Measurements from ENCODE around the gene SNUPN. TPM values are rescaled to one million over a fixed set of nuclear protein-coding genes. Genes with fewer than 3 reads are reported as not detected.

Gene SNUPN
- total RNA-seq, 1 experiment from 2014 or later: 12.5 TPM

- Histone ChIP-seq H3K27me3 (replicated peaks; ENCODE audit: control insufficient read depth, insufficient read depth, low read length) (no peaks in the 10 kb centered on the region), H3K4me3 (ENCODE audit: low read depth, low read length) (no peak overlapping the region), H3K36me3 (ENCODE audit: control insufficient read depth, insufficient read depth, low read length) (peaks cover 3% of the 10 kb centered on the region), H3K4me1 (peaks cover 46% of the 10 kb centered on the region), H3K9me3 (no peaks in the 10 kb centered on the region)
- BruUV-seq (replicated peaks): no TSS peak
- POLR2A ChIA-PET: no interaction called here
- Mint-ChIP-seq H3K4me1 (ENCODE audit: low read depth, unreplicated experiment) (peaks cover 44% of the 10 kb centered on the region), H3K4me3 (ENCODE audit: unreplicated experiment) (no peak overlapping the region), H3K27ac (ENCODE audit: unreplicated experiment) (no peak overlapping the region), H3K36me3 (ENCODE audit: insufficient read depth, unreplicated experiment) (peaks cover 7% of the 10 kb centered on the region), H3K9me3 (ENCODE audit: unreplicated experiment) (no peaks in the 10 kb centered on the region), H3K27me3 (ENCODE audit: insufficient read depth, unreplicated experiment) (no peaks in the 10 kb centered on the region)
- no peak for TF ChIP-seq CTCF (IDR thresholded peaks at IDR 0.05; ENCODE audit: insufficient read depth in 1 of 2, low read depth in 1 of 2, low read length in 1 of 2, severe bottlenecking in 1 of 2, unreplicated experiment in 1 of 2)
- intact Hi-C loops (cut with micrococcal nuclease; ENCODE audit: unreplicated experiment): no loop called here
- DNase-seq: no peak
- CTCF ChIA-PET: no interaction called here
Measured at GRCh38 chr15:75659141-75659771, 33.7 kb upstream of the SNUPN start.

- H3K9me3 ChIP-seq: no peaks in the 10 kb centered on the region
- no peaks in the 10 kb centered on the region for H3K27me3 ChIP-seq (replicated peaks; ENCODE audit: control insufficient read depth, insufficient read depth, low read length)
- intact Hi-C loops (cut with micrococcal nuclease; ENCODE audit: unreplicated experiment): no loop called here
- no TSS peak for BruUV-seq (replicated peaks)
- Mint-ChIP-seq H3K36me3 (ENCODE audit: insufficient read depth, unreplicated experiment) (peaks cover 9% of the 10 kb centered on the region), H3K9me3 (ENCODE audit: unreplicated experiment) (no peaks in the 10 kb centered on the region), H3K4me3 (ENCODE audit: unreplicated experiment) (no peak overlapping the region), H3K27me3 (ENCODE audit: insufficient read depth, unreplicated experiment) (no peaks in the 10 kb centered on the region), H3K27ac (ENCODE audit: unreplicated experiment) (no peak overlapping the region), H3K4me1 (ENCODE audit: low read depth, unreplicated experiment) (peaks cover 48% of the 10 kb centered on the region)
- no peak for TF ChIP-seq CTCF (IDR thresholded peaks at IDR 0.05; ENCODE audit: insufficient read depth in 1 of 2, low read depth in 1 of 2, low read length in 1 of 2, severe bottlenecking in 1 of 2, unreplicated experiment in 1 of 2)
- no peak for DNase-seq
- H3K4me1 ChIP-seq: peaks cover 32% of the 10 kb centered on the region
- H3K4me3 ChIP-seq (ENCODE audit: low read depth, low read length): no peak overlapping the region
- CTCF ChIA-PET: no interaction called here
- peaks cover 3% of the 10 kb centered on the region for H3K36me3 ChIP-seq (ENCODE audit: control insufficient read depth, insufficient read depth, low read length)
- POLR2A ChIA-PET: interaction anchor here (0.6 kb wide), 1 partner anchor 10 kb away, joined by 3 read pairs; no protein-coding TSS in a partner anchor
Measured at GRCh38 chr15:75656813-75657212, 31.3 kb upstream of the SNUPN start.

- Mint-ChIP-seq H3K36me3 (ENCODE audit: insufficient read depth, unreplicated experiment) (peaks cover 9% of the 10 kb centered on the region), H3K27me3 (ENCODE audit: insufficient read depth, unreplicated experiment) (no peaks in the 10 kb centered on the region), H3K4me3 (ENCODE audit: unreplicated experiment) (peak overlapping the region; percentile 8), H3K27ac (ENCODE audit: unreplicated experiment) (peak overlapping the region; percentile 2), H3K4me1 (ENCODE audit: low read depth, unreplicated experiment) (peaks cover 46% of the 10 kb centered on the region), H3K9me3 (ENCODE audit: unreplicated experiment) (no peaks in the 10 kb centered on the region)
- no peaks in the 10 kb centered on the region for H3K9me3 ChIP-seq
- POLR2A ChIA-PET: interaction anchor here (0.6 kb wide), 1 partner anchor 9 kb away, joined by 3 read pairs; no protein-coding TSS in a partner anchor
- no peak overlapping the region for H3K4me3 ChIP-seq (ENCODE audit: low read depth, low read length)
- H3K27me3 ChIP-seq (replicated peaks; ENCODE audit: control insufficient read depth, insufficient read depth, low read length): no peaks in the 10 kb centered on the region
- CTCF ChIA-PET: no interaction called here
- no peak for TF ChIP-seq CTCF (IDR thresholded peaks at IDR 0.05; ENCODE audit: insufficient read depth in 1 of 2, low read depth in 1 of 2, low read length in 1 of 2, severe bottlenecking in 1 of 2, unreplicated experiment in 1 of 2)
- DNase-seq: no peak
- intact Hi-C loops (cut with micrococcal nuclease; ENCODE audit: unreplicated experiment): no loop called here
- no TSS peak for BruUV-seq (replicated peaks)
- H3K4me1 ChIP-seq: peaks cover 32% of the 10 kb centered on the region
- H3K36me3 ChIP-seq (ENCODE audit: control insufficient read depth, insufficient read depth, low read length): peaks cover 3% of the 10 kb centered on the region
Measured at GRCh38 chr15:75656331-75656730, 30.8 kb upstream of the SNUPN start.

All from Caco-2 (cell line).